ENCODE data around the gene TMEM196.
"Not testable (repeated sequence)": the region's sequence is repeated elsewhere in the genome, so short reads cannot be mapped to it uniquely, and the experiment has no call there.

The TMEM196 gene

DNA sequence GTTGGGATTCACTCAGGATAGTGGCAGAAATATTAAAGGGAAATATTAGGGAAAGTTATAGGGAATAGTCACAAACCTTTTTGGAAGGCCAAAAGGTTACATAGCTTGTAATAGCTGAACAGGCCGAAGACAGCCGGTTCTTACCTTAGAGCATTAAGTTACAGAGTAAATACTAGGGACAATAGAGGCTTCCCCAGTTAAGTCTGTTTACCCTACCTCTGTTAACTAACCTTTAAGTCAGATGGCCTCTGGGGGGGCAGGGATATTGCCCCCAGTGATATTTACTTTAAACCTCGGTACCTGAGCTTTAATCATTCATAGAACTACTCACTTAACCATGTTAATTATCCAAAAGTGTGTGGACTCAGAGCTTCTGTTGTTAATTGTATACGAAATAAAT lies 71.9 kb downstream of the TMEM196 start:
- DNase-seq (ENCODE audit: extremely low spot score) = no peak
- ChIA-PET CTCF (interaction anchor here (1.4 to 4.3 kb wide), 2 partner anchors 12 to 897 kb away, joined by 5 to 19 read pairs; no protein-coding TSS in a partner anchor), POLR2A (no interaction called here)
- TF ChIP-seq, protein P1, sequence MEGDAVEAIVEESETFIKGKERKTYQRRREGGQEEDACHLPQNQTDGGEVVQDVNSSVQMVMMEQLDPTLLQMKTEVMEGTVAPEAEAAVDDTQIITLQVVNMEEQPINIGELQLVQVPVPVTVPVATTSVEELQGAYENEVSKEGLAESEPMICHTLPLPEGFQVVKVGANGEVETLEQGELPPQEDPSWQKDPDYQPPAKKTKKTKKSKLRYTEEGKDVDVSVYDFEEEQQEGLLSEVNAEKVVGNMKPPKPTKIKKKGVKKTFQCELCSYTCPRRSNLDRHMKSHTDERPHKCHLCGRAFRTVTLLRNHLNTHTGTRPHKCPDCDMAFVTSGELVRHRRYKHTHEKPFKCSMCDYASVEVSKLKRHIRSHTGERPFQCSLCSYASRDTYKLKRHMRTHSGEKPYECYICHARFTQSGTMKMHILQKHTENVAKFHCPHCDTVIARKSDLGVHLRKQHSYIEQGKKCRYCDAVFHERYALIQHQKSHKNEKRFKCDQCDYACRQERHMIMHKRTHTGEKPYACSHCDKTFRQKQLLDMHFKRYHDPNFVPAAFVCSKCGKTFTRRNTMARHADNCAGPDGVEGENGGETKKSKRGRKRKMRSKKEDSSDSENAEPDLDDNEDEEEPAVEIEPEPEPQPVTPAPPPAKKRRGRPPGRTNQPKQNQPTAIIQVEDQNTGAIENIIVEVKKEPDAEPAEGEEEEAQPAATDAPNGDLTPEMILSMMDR (IDR thresholded peaks at IDR 0.05; ENCODE audit: control extremely low read depth, extremely low read depth, low read depth, missing control alignments) = no peak

DNA sequence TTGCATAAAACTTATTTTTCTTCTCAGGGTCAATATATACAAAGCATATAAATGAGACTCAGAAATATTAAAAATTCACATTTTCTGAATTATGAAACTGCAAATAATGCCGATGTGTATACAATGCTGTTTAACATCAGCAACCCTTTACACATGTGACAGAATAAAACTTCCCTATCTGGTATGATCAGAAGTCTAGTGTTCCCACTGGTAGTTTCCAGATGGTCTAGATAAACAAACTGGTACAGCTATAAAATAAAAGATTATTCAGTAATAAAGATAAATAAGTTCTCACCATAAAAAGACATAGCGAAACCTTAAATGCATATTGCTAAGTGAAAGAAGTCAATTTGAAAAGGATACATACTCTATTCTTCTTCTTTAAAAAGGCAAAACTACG lies 72.5 kb downstream of the TMEM196 start:
- no peak for DNase-seq (ENCODE audit: extremely low spot score)
- ChIA-PET CTCF (interaction anchor here (1.4 to 4.3 kb wide), 3 partner anchors 8 to 897 kb away, joined by 5 to 28 read pairs (median 19); partner anchors contain the start of gene POLR1F), POLR2A (no interaction called here)
- TF ChIP-seq, protein P1 (IDR thresholded peaks at IDR 0.05; ENCODE audit: control extremely low read depth, extremely low read depth, low read depth, missing control alignments) = no peak

DNA sequence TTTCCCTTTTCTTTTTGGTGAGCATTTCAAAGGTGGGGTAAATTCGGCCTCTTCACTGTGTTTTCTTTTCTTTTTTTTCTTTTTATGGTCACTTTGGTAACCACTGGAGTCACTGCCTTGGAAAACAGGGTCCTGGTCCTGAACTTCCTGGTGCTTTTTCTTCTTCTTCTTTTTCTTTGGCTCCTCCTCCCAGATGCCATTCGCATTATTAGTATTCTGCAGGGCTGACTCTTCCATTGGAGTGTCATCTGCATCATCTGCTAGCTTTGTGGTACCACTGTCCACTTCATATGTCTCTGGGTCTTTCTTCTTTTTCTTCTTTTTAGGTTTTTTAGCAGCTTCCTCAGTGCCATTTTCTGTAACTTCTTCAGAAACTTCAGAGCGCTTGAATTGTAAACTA lies 75.1 kb downstream of the TMEM196 start:
- TF ChIP-seq, protein P1 (IDR thresholded peaks at IDR 0.05; ENCODE audit: control extremely low read depth, extremely low read depth, low read depth, missing control alignments) = no peak
- DNase-seq (ENCODE audit: extremely low spot score) = no peak
- POLR2A ChIA-PET = no interaction called here
- CTCF ChIA-PET = interaction anchor here (3.8 to 4.3 kb wide), 2 partner anchors 11 to 15 kb away, joined by 19 to 28 read pairs; partner anchors contain the start of gene POLR1F

DNA sequence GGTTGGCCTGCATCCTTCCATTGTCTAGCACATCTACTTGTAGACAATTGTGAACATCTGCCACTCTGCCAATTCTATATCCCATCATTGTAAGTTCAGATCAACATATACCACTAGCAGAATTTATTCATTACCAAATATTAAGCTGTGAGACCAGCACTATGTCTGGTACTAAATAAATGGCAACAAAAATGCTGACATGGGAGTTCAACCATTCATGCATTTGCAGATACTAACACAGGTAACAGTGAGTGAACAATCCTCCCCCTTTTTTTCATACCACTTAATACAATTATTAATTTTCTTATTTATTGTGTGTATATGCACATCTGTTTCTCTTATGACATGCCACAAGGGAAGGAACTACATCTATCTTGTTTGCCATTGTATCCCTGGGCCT lies 76.5 kb downstream of the TMEM196 start:
- DNase-seq (ENCODE audit: extremely low spot score) = no peak
- ChIA-PET CTCF (interaction anchor here (1.2 to 1.3 kb wide), 3 partner anchors 9 to 18 kb away, joined by 3 to 8 read pairs (median 6); partner anchors contain the start of gene POLR1F), POLR2A (no interaction called here)
- TF ChIP-seq, protein P1 (IDR thresholded peaks at IDR 0.05; ENCODE audit: control extremely low read depth, extremely low read depth, low read depth, missing control alignments) = no peak

DNA sequence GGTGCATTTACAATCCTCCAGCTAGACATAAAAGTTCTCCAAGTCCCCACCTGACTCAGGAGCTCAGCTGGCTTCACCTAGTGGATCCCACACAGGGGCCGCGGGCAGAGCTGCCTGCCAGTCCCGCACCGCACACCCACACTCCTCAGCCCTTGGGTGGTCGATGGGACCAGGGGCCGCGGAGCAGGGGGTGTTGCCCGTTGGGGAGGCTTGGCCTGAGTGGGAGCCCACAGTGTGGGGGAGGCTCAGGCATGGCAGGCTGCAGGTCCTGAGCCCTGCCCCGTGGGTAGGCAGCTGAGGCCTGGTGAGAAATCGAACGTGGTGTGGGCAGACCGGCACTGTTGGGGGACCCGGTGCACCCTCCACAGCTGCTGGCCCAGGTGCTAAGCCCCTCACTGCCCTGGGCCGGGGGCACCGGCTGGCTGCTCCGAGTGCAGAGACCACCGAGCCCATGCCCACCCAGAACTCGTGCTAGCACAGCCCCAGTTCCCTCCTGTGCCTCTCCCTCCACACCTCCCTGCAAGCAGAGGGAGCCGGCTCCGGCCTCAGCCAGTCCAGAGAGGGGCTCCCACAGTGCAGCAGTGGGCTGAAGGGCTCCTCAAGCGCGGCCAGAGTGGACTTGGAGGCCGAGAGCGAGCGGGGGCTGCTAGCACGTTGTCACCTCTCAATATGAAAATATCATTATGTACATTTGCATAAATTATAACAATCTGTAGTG lies 81.1 kb downstream of the TMEM196 start:
- POLR2A ChIA-PET = no interaction called here
- DNase-seq (ENCODE audit: extremely low spot score) = no peak
- CTCF ChIA-PET = interaction anchor here (1.3 to 2.2 kb wide), 2 partner anchors 8 to 17 kb away, joined by 4 to 9 read pairs; partner anchors contain the start of gene POLR1F
- TF ChIP-seq, protein P1 (IDR thresholded peaks at IDR 0.05; ENCODE audit: control extremely low read depth, extremely low read depth, low read depth, missing control alignments) = no peak

DNA sequence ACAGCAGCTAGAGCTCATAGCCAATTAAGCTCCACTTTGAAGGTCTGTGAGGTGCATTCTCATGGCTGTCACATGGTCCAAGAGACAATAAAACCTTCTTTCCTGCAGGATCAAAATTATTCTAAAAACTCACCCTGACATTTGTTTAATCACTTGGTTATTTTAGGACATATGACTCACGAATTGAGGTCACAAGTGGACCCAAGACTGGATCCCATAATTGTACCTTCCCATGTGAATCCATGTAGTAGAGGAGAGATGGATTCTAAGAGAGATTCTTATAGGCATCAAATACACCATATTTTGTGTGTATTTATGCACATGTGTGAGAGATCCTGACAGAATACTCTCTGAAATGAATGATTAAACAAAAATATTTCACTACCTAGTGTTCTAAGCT lies 82.7 kb downstream of the TMEM196 start:
- TF ChIP-seq, protein P1 (IDR thresholded peaks at IDR 0.05; ENCODE audit: control extremely low read depth, extremely low read depth, low read depth, missing control alignments) = no peak
- CTCF ChIA-PET = interaction anchor here (1.3 to 1.4 kb wide), 2 partner anchors 9 to 12 kb away, joined by 3 to 4 read pairs; no protein-coding TSS in a partner anchor
- DNase-seq (ENCODE audit: extremely low spot score) = no peak
- POLR2A ChIA-PET = no interaction called here

DNA sequence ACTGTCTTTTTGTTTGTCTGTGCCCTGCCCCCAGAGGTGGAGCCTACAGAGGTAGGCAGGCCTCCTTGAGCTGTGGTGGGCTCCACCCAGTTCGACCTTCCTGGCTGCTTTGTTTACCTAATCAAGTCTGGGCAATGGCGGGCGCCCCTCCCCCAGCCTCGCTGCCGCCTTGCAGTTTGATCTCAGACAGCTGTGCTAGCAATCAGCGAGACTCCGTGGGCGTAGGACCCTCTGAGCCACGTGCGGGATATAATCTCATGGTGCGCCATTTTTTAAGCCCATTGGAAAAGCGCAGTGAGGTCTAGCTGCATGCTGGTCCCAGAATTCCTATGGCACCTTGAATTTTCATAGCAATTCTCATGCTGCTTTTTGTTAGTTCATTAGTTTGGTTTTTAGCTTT lies 84.3 kb downstream of the TMEM196 start:
- DNase-seq (ENCODE audit: extremely low spot score); CTCF ChIA-PET; POLR2A ChIA-PET: not testable (repeated sequence)
